HG03469 (cell line): Measurements from ENCODE around the gene GRAMD2A.

Source experiments
- ATAC-seq: cut with Tn5 transposase; IDR thresholded peaks from one replicate; pipeline ENCODE4 v1.9.1; 2021; ENCODE audit warnings: mild to moderate bottlenecking, moderate library complexity, moderate number of reproducible peaks; ENCODE audit not compliant: unreplicated experiment

GRAMD2A gene

GRCh38 chr15:72139667-72140066 lies 57.9 kb downstream of the GRAMD2A start:
- ATAC-seq: no peak

GRCh38 chr15:72136170-72137051 lies 61.2 kb downstream of the GRAMD2A start:
- no peak for ATAC-seq

DNA sequence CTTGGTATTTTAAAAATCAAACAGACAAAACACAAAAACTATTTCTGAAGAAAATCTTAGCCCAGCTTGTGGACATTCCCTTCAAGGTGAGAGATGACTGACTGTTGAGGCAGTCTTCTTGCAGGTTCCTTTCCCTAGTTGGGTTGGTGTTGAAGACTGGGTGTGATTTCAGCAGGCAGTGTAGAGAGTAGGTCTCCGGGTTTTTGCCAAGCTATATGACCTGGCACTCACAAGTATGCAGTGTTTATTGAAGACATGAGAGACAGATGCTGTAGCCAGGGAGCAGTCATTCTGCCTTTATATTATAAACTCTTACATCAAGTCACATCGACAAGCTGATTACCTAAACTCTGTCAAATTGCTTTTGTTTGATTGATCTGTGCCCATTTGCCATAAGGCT lies 61.9 kb downstream of the GRAMD2A start:
- no peak for ATAC-seq

DNA sequence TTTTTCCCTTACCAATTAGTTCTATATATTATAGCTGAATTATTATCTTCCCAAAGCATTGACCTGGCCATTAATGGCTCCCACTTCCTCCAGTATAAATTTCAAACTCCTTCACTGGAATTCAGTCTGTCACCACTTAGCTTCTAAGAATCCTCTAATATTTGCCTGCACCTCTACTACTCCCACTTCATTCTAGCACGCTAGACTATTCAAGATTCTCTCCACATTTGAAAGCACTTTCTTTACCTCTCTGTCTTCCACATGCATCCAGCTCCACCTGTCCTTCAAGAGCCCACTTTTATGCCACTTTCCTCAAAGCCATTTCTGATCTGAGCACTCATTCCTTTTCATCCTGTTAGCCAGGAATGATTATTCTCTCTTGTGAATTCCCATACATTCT lies 64.4 kb downstream of the GRAMD2A start:
- no peak for ATAC-seq

GRCh38 chr15:72131922-72132321 lies 65.7 kb downstream of the GRAMD2A start:
- ATAC-seq: no peak

DNA sequence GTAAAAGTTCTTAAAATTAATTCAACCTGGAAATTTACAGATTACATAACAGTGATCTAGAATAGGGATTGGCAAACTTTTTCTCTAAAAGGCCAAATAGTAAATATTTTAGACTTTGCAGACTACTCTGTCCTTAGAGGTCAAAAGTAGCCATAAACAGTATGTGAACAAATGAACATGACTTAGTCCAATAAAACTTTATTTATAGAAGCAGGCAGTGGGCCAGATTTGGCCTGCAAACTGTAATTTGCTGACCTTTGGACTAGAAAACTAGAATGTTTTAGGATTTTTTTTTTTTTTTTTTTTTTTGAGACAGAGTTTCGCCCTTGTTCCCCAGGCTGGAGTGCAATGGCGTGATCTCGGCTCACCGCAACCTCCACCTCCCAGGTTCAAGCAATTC lies 67.3 kb downstream of the GRAMD2A start:
- ATAC-seq: no peak

DNA sequence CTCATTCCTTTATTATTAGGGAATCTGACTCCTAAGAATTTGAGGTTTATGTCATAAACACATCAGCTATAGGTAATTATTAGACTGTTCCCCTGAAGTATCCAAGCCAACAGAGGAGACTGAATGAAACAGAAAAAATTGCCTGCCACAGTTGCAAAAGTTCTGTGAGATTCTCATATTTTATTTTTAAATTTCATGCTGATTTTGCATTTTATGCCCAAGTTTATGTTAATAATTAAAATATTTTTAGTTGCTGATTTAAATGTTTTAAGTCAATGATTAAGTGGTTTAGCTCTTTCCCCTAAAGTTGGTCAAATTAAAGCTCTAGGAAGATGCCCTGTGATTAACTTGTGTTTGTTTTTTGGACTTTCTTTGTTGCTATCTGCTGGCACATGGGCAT lies 69.2 kb downstream of the GRAMD2A start:
- no peak for ATAC-seq

- ATAC-seq: no peak
Observed at GRCh38 chr15:72127724-72128322, 69.8 kb downstream of the GRAMD2A start.

GRCh38 chr15:72124218-72124617 lies 73.4 kb downstream of the GRAMD2A start:
- ATAC-seq: no peak

DNA sequence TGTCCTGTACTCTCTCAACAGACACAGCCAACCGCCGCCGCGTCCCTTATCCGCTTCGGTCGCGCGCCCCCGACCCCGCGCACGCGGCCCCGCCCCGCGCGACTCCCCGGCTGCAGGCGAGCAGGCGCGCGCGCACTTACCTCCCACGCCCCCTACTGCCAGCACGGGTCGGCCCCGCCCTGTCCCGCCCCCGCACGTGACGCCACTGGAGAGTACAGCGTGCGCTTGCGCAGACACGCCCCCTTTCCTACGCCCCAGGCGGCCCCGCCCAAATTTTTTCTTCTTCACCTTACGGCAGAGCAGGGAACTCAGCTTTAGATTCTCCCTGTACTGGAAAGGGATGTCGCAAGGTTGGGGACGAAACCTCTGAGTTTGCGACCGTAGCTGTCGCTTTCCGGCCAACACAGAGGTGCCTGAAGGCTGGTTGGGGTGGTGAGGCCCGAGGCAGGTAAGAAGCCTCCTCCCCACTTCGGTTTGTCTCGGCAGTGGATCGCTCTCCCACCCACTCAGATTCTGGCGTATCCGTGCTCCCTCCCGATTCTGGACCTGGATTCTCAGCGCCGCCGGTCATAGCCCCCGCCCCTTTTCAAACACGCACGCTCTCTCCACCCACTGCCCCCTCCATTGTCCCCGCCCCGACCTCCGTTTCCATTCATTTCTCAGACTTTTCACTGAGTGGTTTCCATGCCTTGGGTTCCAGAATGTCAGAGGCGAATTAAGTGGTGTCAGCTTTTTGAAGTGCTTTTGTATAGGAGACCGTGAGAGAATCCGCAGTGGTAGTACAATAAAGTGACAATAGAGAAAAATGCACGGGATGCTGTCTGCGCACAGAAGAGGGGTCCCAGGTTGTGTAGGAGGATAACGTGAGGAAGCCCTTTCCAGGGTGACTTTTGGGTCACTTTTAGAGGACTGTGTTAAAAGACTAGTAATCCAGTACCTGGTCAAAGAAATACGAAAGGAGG lies 79.3 kb downstream of the GRAMD2A start, which contains the start of the genes MYO9A and SENP8:
TSS of gene MYO9A (minus strand) at position 134 of the 962 bp plus-strand sequence. CDS start 71,587 bp downstream, outside the sequence.
TSS of gene SENP8 (plus strand) at position 387 of the 962 bp plus-strand sequence. CDS start 21,221 bp downstream, outside the sequence.
- ATAC-seq: peak; percentile 53

- ATAC-seq: peak; percentile 39
Observed at GRCh38 chr15:72117486-72118016, 80.0 kb downstream of the GRAMD2A start.

DNA sequence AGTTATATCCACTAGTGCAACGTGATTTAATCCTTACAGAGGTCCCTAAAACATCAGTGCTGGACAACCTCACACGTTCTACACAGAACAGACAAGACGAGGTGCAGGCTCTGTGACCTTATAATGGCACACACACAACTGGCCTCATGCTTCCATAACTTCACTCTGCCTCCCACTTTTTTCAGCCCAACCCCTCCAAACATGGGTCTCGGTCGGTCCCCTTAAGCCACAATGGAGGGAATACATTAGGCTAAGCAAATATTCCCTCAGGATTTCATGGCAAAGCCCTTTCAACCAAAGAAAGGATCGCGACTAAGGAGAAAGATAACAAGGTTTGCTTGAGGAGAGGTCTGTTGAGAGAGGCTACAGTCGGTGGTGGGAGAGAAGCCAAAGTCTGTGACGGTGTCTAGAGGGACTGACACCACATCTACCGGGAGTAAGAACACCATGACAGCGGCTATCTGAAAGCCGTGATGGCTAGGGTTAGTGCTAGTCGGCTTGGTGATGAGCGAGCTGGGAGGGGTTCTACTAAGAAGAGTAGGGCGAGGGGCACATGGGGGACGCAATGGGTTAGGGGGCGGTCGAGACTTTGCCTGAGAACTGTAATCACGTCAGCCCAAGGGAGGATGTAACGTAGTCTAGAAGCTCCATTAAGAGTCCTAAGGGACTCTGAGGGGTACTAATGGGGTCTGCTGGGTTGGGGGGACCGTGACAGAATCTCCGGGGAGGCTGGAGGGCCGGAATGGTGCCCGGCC lies 80.7 kb downstream of the GRAMD2A start:
- no peak for ATAC-seq

DNA sequence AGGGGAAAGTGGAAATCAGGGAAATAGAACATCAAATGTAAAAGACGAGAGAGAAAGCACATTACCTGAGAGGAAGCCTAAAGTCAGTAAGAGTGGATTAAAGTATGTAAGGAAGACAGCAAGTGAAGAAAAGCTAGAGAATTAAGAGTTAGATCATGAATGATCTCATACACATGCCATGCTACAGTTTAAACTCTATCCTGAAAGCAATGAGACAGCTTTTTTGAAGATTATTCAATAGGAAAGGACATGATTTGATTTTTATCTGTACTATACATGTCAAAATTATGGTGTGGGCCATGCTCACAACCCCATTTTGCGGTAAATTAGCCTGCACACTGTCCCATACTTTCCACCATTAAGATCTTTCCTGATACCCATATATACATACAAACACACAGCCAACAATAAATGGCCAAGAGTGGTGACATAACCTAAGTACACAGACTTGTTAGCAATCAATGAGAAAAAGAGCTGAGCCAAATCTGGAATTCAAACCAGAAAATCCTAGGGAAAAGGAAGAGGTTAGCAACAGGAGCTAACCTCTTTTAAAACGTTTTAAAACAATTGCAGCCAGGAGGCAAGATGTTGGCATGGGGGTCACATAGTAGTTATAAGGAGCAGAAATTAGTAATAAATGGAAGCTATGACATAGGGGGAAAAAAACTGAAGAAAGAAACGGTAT lies 84.1 kb downstream of the GRAMD2A start:
- ATAC-seq: no peak

GRCh38 chr15:72112805-72113204 lies 84.8 kb downstream of the GRAMD2A start:
- ATAC-seq: no peak

GRCh38 chr15:72112116-72112515 lies 85.5 kb downstream of the GRAMD2A start:
- no peak for ATAC-seq

DNA sequence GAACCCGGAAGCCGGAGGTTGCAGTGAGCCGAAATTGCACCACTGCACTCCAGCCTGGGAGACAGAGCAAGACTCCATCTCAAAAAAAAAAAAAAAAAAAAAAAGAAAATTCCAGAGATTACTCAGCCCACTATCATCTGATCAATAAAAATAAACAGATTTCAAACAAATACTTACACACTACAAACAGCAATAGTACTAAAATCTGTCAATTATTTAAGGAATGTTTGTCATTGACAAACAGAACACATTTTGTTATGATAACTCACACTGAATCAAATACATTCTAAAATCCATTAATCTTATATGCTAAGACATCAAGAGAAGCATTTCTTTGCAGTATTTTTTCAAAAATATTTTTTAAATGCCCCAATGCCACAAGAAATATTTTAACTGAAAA lies 87.2 kb downstream of the GRAMD2A start:
- no peak for ATAC-seq
